Measurements from ENCODE around the gene HRH3.

Gene HRH3

GRCh38 chr20:62208795-62209755 lies 11.0 kb downstream of the HRH3 start:
- no peaks in the 10 kb centered on the region for H3K4me1 ChIP-seq (ENCODE audit: control insufficient read depth, insufficient read depth, low read length)
- no peaks in the 10 kb centered on the region for H3K27me3 ChIP-seq (ENCODE audit: control insufficient read depth, insufficient read depth, low read length)
- no peak overlapping the region for H3K9ac ChIP-seq (ENCODE audit: low read depth, low read length)
- no peaks in the 10 kb centered on the region for H3K9me3 ChIP-seq (ENCODE audit: control insufficient read depth, insufficient read depth, low read length)
- no peaks in the 10 kb centered on the region for H3K36me3 ChIP-seq (ENCODE audit: control insufficient read depth, insufficient read depth, low read length)
- no peak overlapping the region for H3K4me3 ChIP-seq (ENCODE audit: low read depth, low read length)

GRCh38 chr20:62208061-62208794 lies 11.8 kb downstream of the HRH3 start:
- no peak overlapping the region for H3K9ac ChIP-seq (ENCODE audit: low read depth, low read length)
- H3K27me3 ChIP-seq (ENCODE audit: control insufficient read depth, insufficient read depth, low read length): no peaks in the 10 kb centered on the region
- no peaks in the 10 kb centered on the region for H3K36me3 ChIP-seq (ENCODE audit: control insufficient read depth, insufficient read depth, low read length)
- H3K4me3 ChIP-seq (ENCODE audit: low read depth, low read length): no peak overlapping the region
- H3K4me1 ChIP-seq (ENCODE audit: control insufficient read depth, insufficient read depth, low read length): no peaks in the 10 kb centered on the region
- H3K9me3 ChIP-seq (ENCODE audit: control insufficient read depth, insufficient read depth, low read length): no peaks in the 10 kb centered on the region

- no peaks in the 10 kb centered on the region for H3K4me1 ChIP-seq (ENCODE audit: control insufficient read depth, insufficient read depth, low read length)
- H3K9me3 ChIP-seq (ENCODE audit: control insufficient read depth, insufficient read depth, low read length): no peaks in the 10 kb centered on the region
- H3K4me3 ChIP-seq (ENCODE audit: low read depth, low read length): no peak overlapping the region
- H3K27me3 ChIP-seq (ENCODE audit: control insufficient read depth, insufficient read depth, low read length): no peaks in the 10 kb centered on the region
- peaks cover 5% of the 10 kb centered on the region for H3K36me3 ChIP-seq (ENCODE audit: control insufficient read depth, insufficient read depth, low read length)
- no peak overlapping the region for H3K9ac ChIP-seq (ENCODE audit: low read depth, low read length)
These were observed 13.7 kb downstream of the HRH3 start for GRCh38 chr20:62206388-62206775.

GRCh38 chr20:62205618-62206387 lies 14.3 kb downstream of the HRH3 start:
- Histone ChIP-seq H3K9ac (ENCODE audit: low read depth, low read length) (no peak overlapping the region), H3K9me3 (ENCODE audit: control insufficient read depth, insufficient read depth, low read length) (no peaks in the 10 kb centered on the region), H3K4me1 (ENCODE audit: control insufficient read depth, insufficient read depth, low read length) (no peaks in the 10 kb centered on the region), H3K36me3 (ENCODE audit: control insufficient read depth, insufficient read depth, low read length) (peaks cover 10% of the 10 kb centered on the region), H3K4me3 (ENCODE audit: low read depth, low read length) (no peak overlapping the region), H3K27me3 (ENCODE audit: control insufficient read depth, insufficient read depth, low read length) (no peaks in the 10 kb centered on the region)

GRCh38 chr20:62203378-62204030 lies 16.6 kb downstream of the HRH3 start:
- H3K27me3 ChIP-seq (ENCODE audit: control insufficient read depth, insufficient read depth, low read length): no peaks in the 10 kb centered on the region
- H3K36me3 ChIP-seq (ENCODE audit: control insufficient read depth, insufficient read depth, low read length): peaks cover 26% of the 10 kb centered on the region
- H3K4me1 ChIP-seq (ENCODE audit: control insufficient read depth, insufficient read depth, low read length): no peaks in the 10 kb centered on the region
- no peaks in the 10 kb centered on the region for H3K9me3 ChIP-seq (ENCODE audit: control insufficient read depth, insufficient read depth, low read length)
- no peak overlapping the region for H3K9ac ChIP-seq (ENCODE audit: low read depth, low read length)
- no peak overlapping the region for H3K4me3 ChIP-seq (ENCODE audit: low read depth, low read length)

- H3K9me3 ChIP-seq (ENCODE audit: control insufficient read depth, insufficient read depth, low read length): no peaks in the 10 kb centered on the region
- no peaks in the 10 kb centered on the region for H3K27me3 ChIP-seq (ENCODE audit: control insufficient read depth, insufficient read depth, low read length)
- no peak overlapping the region for H3K4me3 ChIP-seq (ENCODE audit: low read depth, low read length)
- H3K9ac ChIP-seq (ENCODE audit: low read depth, low read length): no peak overlapping the region
- H3K4me1 ChIP-seq (ENCODE audit: control insufficient read depth, insufficient read depth, low read length): no peaks in the 10 kb centered on the region
- peaks cover 30% of the 10 kb centered on the region for H3K36me3 ChIP-seq (ENCODE audit: control insufficient read depth, insufficient read depth, low read length)
These were observed 17.3 kb downstream of the HRH3 start for GRCh38 chr20:62202676-62203377.

DNA sequence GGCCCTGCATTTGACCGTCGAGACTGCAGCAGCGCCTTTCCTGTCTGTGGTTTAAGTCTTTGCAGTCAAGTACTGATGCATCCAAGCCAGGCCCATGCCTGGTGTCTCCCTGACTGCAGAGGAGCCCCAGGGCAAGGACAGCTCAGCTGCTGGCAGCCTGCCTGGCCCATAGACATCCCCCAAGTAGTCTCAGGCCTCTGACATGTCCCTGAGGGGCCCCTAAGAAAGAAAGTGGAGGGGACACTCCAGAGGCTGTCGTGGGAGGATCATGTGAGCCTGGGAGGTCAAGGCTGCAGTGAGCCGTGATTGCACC lies 18.0 kb downstream of the HRH3 start:
- no peak overlapping the region for H3K9ac ChIP-seq (ENCODE audit: low read depth, low read length)
- H3K27me3 ChIP-seq (ENCODE audit: control insufficient read depth, insufficient read depth, low read length): no peaks in the 10 kb centered on the region
- no peak overlapping the region for H3K4me3 ChIP-seq (ENCODE audit: low read depth, low read length)
- H3K9me3 ChIP-seq (ENCODE audit: control insufficient read depth, insufficient read depth, low read length): no peaks in the 10 kb centered on the region
- no peaks in the 10 kb centered on the region for H3K4me1 ChIP-seq (ENCODE audit: control insufficient read depth, insufficient read depth, low read length)
- peaks cover 30% of the 10 kb centered on the region for H3K36me3 ChIP-seq (ENCODE audit: control insufficient read depth, insufficient read depth, low read length)

- Histone ChIP-seq H3K27me3 (ENCODE audit: control insufficient read depth, insufficient read depth, low read length) (no peaks in the 10 kb centered on the region), H3K36me3 (ENCODE audit: control insufficient read depth, insufficient read depth, low read length) (peaks cover 30% of the 10 kb centered on the region), H3K9ac (ENCODE audit: low read depth, low read length) (no peak overlapping the region), H3K9me3 (ENCODE audit: control insufficient read depth, insufficient read depth, low read length) (no peaks in the 10 kb centered on the region), H3K4me3 (ENCODE audit: low read depth, low read length) (no peak overlapping the region), H3K4me1 (ENCODE audit: control insufficient read depth, insufficient read depth, low read length) (no peaks in the 10 kb centered on the region)
These were observed 18.6 kb downstream of the HRH3 start for GRCh38 chr20:62201173-62202082.

DNA sequence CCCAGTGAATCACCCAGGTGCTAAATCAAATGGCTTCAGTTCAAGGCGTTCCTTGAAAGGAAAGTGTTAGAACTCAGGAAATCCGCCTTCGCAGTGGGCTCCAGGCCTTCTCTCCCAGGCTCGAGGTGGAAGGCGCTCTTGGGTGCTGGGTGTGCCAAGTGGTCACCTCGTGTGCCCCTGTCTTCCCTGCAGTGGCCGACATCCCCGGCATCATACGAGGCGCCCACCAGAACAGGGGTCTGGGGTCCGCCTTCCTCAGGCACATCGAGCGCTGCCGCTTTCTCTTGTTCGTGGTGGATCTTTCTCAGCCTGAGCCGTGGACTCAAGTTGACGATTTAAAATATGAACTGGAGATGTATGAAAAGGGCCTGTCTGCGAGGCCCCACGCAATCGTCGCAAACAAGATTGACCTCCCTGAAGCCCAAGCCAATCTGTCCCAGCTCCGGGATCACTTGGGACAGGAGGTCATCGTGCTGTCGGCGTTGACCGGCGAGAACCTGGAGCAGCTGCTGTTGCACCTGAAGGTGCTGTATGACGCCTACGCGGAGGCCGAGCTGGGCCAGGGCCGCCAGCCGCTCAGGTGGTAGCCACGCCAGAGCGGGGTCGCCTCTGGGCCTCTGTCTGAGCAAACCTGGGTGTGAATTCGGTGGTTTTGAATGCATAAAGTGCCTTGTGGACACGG lies 19.4 kb downstream of the HRH3 start:
- no peak overlapping the region for H3K9ac ChIP-seq (ENCODE audit: low read depth, low read length)

DNA sequence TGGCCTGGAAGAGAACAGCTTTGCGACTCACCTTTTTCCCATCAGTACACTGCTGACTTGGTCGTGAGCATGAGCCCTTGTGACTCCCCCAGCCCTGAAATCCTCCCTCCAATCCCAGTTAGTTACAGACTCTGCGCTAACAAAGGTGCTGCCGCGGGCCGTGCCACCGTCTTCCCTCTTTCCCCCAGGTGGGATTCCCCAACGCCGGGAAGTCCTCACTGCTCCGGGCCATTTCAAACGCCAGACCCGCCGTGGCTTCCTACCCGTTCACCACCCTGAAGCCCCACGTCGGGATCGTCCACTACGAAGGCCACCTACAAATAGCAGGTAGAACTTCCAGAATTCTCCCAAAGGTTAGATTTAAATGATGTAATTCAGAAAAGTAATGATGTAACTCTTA lies 21.1 kb downstream of the HRH3 start:
- peaks cover 30% of the 10 kb centered on the region for H3K36me3 ChIP-seq (ENCODE audit: control insufficient read depth, insufficient read depth, low read length)

More for the DNA sequence above, 19.4 kb downstream of the HRH3 start:
- H3K4me1 ChIP-seq (ENCODE audit: control insufficient read depth, insufficient read depth, low read length): no peaks in the 10 kb centered on the region
- H3K4me3 ChIP-seq (ENCODE audit: low read depth, low read length): no peak overlapping the region
- no peaks in the 10 kb centered on the region for H3K9me3 ChIP-seq (ENCODE audit: control insufficient read depth, insufficient read depth, low read length)
- no peaks in the 10 kb centered on the region for H3K27me3 ChIP-seq (ENCODE audit: control insufficient read depth, insufficient read depth, low read length)
- H3K36me3 ChIP-seq (ENCODE audit: control insufficient read depth, insufficient read depth, low read length): peaks cover 30% of the 10 kb centered on the region

More for the DNA sequence above, 21.1 kb downstream of the HRH3 start:
- Histone ChIP-seq H3K4me3 (ENCODE audit: low read depth, low read length) (no peak overlapping the region), H3K4me1 (ENCODE audit: control insufficient read depth, insufficient read depth, low read length) (no peaks in the 10 kb centered on the region), H3K9ac (ENCODE audit: low read depth, low read length) (no peak overlapping the region), H3K27me3 (ENCODE audit: control insufficient read depth, insufficient read depth, low read length) (no peaks in the 10 kb centered on the region), H3K9me3 (ENCODE audit: control insufficient read depth, insufficient read depth, low read length) (no peaks in the 10 kb centered on the region)
